ENCODE results near the gene ERBB4. TPM values are rescaled to one million over a fixed set of nuclear protein-coding genes. Genes with fewer than 3 reads are reported as not detected.

The ERBB4 gene
- total RNA-seq, 4 donors from 2014 or later = 0.09 to 0.67 TPM; not detected in 2

GRCh38 chr2:212276813-212277212 lies 261.8 kb downstream of the ERBB4 start:
- no peaks in the 10 kb centered on the region for H3K36me3 ChIP-seq
- no peak for DNase-seq
- no peak overlapping the region for H3K27ac ChIP-seq
- no peaks in the 10 kb centered on the region for H3K27me3 ChIP-seq
- H3K4me3 ChIP-seq = no peak overlapping the region
- H3K9me3 ChIP-seq = no peaks in the 10 kb centered on the region
- no peak for TF ChIP-seq CTCF (IDR thresholded peaks at IDR 0.05)
- no peak for TF ChIP-seq POLR2A (IDR thresholded peaks at IDR 0.05)
- H3K4me1 ChIP-seq = no peaks in the 10 kb centered on the region

GRCh38 chr2:212274215-212274614 lies 264.4 kb downstream of the ERBB4 start:
- TF ChIP-seq POLR2A (IDR thresholded peaks at IDR 0.05) (no peak), CTCF (IDR thresholded peaks at IDR 0.05) (no peak)
- Histone ChIP-seq H3K9me3 (no peaks in the 10 kb centered on the region), H3K4me1 (no peaks in the 10 kb centered on the region), H3K4me3 (no peak overlapping the region), H3K27ac (no peak overlapping the region), H3K27me3 (no peaks in the 10 kb centered on the region), H3K36me3 (no peaks in the 10 kb centered on the region)
- DNase-seq = no peak

GRCh38 chr2:212271583-212271982 lies 267.0 kb downstream of the ERBB4 start:
- Histone ChIP-seq H3K4me1 (no peaks in the 10 kb centered on the region), H3K9me3 (no peaks in the 10 kb centered on the region), H3K4me3 (no peak overlapping the region), H3K27ac (no peak overlapping the region), H3K27me3 (no peaks in the 10 kb centered on the region), H3K36me3 (no peaks in the 10 kb centered on the region)
- DNase-seq = no peak
- TF ChIP-seq POLR2A (IDR thresholded peaks at IDR 0.05) (no peak), CTCF (IDR thresholded peaks at IDR 0.05) (no peak)

GRCh38 chr2:212269005-212269404 lies 269.6 kb downstream of the ERBB4 start:
- H3K9me3 ChIP-seq = no peaks in the 10 kb centered on the region
- H3K27me3 ChIP-seq = no peaks in the 10 kb centered on the region
- no peak for DNase-seq
- H3K4me1 ChIP-seq = no peaks in the 10 kb centered on the region
- H3K36me3 ChIP-seq = no peaks in the 10 kb centered on the region
- H3K27ac ChIP-seq = no peak overlapping the region
- no peak for TF ChIP-seq CTCF (IDR thresholded peaks at IDR 0.05)
- no peak for TF ChIP-seq POLR2A (IDR thresholded peaks at IDR 0.05)
- no peak overlapping the region for H3K4me3 ChIP-seq

- TF ChIP-seq CTCF (IDR thresholded peaks at IDR 0.05) = no peak
- TF ChIP-seq POLR2A (IDR thresholded peaks at IDR 0.05) = no peak
- H3K4me3 ChIP-seq = no peak overlapping the region
- H3K27ac ChIP-seq = no peak overlapping the region
- no peaks in the 10 kb centered on the region for H3K9me3 ChIP-seq
- H3K27me3 ChIP-seq = no peaks in the 10 kb centered on the region
- DNase-seq = no peak
- H3K36me3 ChIP-seq = no peaks in the 10 kb centered on the region
- no peaks in the 10 kb centered on the region for H3K4me1 ChIP-seq
These were observed 272.3 kb downstream of the ERBB4 start for GRCh38 chr2:212266297-212266696.

- TF ChIP-seq POLR2A (IDR thresholded peaks at IDR 0.05) (no peak), CTCF (IDR thresholded peaks at IDR 0.05) (no peak)
- Histone ChIP-seq H3K9me3 (no peaks in the 10 kb centered on the region), H3K27me3 (no peaks in the 10 kb centered on the region), H3K27ac (no peak overlapping the region), H3K4me1 (no peaks in the 10 kb centered on the region), H3K36me3 (no peaks in the 10 kb centered on the region), H3K4me3 (no peak overlapping the region)
- DNase-seq = no peak
These were observed 272.8 kb downstream of the ERBB4 start for GRCh38 chr2:212265777-212266176.

Data from Peyer's patch (tissue), 4 donors.